SK-N-MC (cell line): ENCODE data around the gene ABHD12.

Experiments
- EZH2 ChIP-seq: fragments of 200-600 bp; sonication (generic); IDR thresholded peaks from one replicate; pipeline ENCODE4 v1.6.1; 2017; ENCODE audit warnings: antibody characterized with exemption
- FOXP2 ChIP-seq: optimal IDR thresholded peaks from 2 replicates; pipeline ENCODE3; 2011; ENCODE audit warnings: mild to moderate bottlenecking, moderate library complexity; ENCODE audit not compliant: insufficient read depth; ENCODE audit errors: extremely low read length, control extremely low read depth
- POLR2AphosphoS5 ChIP-seq: IDR thresholded peaks from 2 replicates; pipeline ENCODE4 v1.6.1; 2012; ENCODE audit warnings: mild to moderate bottlenecking, low read depth, low read length, borderline replicate concordance

DNA sequence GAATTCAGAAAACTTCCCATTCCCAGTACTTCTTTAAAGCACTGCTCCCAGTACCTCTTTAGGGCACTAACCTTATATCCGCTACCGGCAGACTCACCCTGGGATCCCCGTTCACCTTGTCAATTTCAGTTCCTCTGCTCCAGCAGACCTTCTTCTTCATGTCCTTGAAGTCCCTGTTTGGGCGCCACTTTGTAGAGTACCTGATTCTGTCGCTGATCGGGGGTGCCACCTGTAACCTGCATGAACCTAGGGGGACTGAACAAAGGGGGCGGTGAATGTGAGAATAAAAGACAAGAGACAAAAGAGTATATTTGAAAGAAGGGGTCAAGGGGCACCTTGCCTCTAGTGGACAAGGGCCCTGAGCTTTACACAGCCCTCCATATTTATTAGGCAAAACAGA lies 11.9 kb upstream of the ABHD12 start:
- TF ChIP-seq EZH2: no peak
- TF ChIP-seq POLR2AphosphoS5: no peak
- TF ChIP-seq FOXP2: no peak
